Esophagus muscularis mucosa (tissue), 4 donors: ENCODE data around the gene KLHL12. TPM values are rescaled to one million over a fixed set of nuclear protein-coding genes. Genes with fewer than 3 reads are reported as not detected.

Experiments used
- DNase-seq: peaks from one replicate; pipeline ENCODE4 v3.0.0-alpha.2; 2017; ENCODE audit errors: extremely low spot score
- H3K27ac ChIP-seq, 4 donors: fragments of 200-600 bp; sonication (generic); replicated peaks in 1 of 4; 1 replicate in 3 of 4; 2 replicates in 1 of 4; pipeline ENCODE4 v1.5.1; 2016 to 2019; ENCODE audit warnings: mild to moderate bottlenecking in 1 of 4
- H3K27me3 ChIP-seq, 4 donors: fragments of 200-600 bp; sonication (generic); one replicate each; pipeline versions ENCODE4 v1.5.1 to v1.6.0; 2016 to 2019
- H3K36me3 ChIP-seq, 4 donors: fragments of 200-600 bp; sonication (generic); one replicate each; pipeline ENCODE4 v1.5.1; 2016 to 2019
- H3K4me1 ChIP-seq, 4 donors: fragments of 200-600 bp; sonication (generic); one replicate each; pipeline ENCODE4 v1.5.1; 2016 to 2019
- H3K4me3 ChIP-seq, 4 donors: fragments of 200-600 bp; sonication (generic); 1 replicate in 2 of 4; 2 replicates in 2 of 4; pipeline ENCODE4 v1.5.1; 2016 to 2019; ENCODE audit warnings: mild to moderate bottlenecking in 4 of 4, moderate library complexity in 1 of 4
- H3K9me3 ChIP-seq, 4 donors: fragments of 200-600 bp; sonication (generic); 1 replicate in 3 of 4; 2 replicates in 1 of 4; pipeline ENCODE4 v1.5.1; 2016 to 2019
- EP300 ChIP-seq: sonication (generic); formaldehyde crosslinking; IDR thresholded peaks from one replicate; pipeline ENCODE4 v1.6.1; 2017; ENCODE audit warnings: antibody characterized with exemption
- POLR2A ChIP-seq: fragments of 450-650 bp; IDR thresholded peaks from one replicate; pipeline ENCODE4 v1.6.1; 2017; ENCODE audit warnings: antibody characterized with exemption, moderate library complexity, mild to moderate bottlenecking, low read depth
- POLR2AphosphoS5 ChIP-seq, 2 donors: sonication (generic); formaldehyde crosslinking; IDR thresholded peaks; one replicate each; pipeline ENCODE4 v1.6.1; 2017; ENCODE audit warnings: antibody characterized with exemption in 2 of 2
- WGBS: methylation state at CpG from one replicate; pipeline ENCODE4 v1.1.5; 2018; 5-methylcytosine and 5-hydroxymethylcytosine counted together
- intact Hi-C: fragments of 100-400 bp; cut with DNase I; formaldehyde crosslinking; loops from one replicate; pipeline ENCODE4 v1.15.1; 2023
- total RNA-seq, 4 donors: library from RNA; depleted of rRNA; stranded (reverse); fragments of >200 nt; gene quantifications; one replicate each; pipeline versions ENCODE4 v1.1.0 to v1.2.1, GENCODE V29; 2016
- TF ChIP-seq, protein P1 (sequence below), 3 experiments: fragments of 200-600 bp in 2 of 3; fragments of 450-650 bp in 1 of 3; sonication (generic) in 2 of 3; IDR thresholded peaks; one replicate each; pipeline ENCODE4 v1.5.1; 2017 to 2019; ENCODE audit warnings: antibody characterized with exemption in 3 of 3, mild to moderate bottlenecking in 2 of 3, moderate library complexity in 1 of 3

Gene KLHL12
- total RNA-seq, 4 donors from 2014 or later: 16.7 to 22.4 (median 19.3) TPM

DNA sequence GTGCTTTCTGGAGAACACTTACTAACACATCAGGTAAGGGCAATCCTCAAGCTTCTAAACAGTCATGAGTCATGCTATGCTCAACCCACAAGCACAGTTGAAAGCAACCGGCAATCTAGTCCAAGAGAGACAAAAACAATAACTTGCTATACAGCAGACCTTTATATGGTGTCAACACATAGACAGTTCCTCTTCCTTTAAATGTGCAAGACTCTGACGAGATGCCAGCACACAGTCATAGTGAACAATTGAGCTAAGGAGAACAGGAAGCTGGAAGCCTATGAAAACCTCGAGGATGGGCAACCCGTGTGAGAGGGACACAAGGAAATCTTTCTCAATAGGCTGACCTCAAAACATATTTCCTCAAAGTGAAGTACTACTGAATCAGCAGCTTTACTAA, 25.8 kb upstream of the KLHL12 start:
- no peaks in the 10 kb centered on the region for H3K9me3 ChIP-seq
- DNase-seq: no peak
- peak overlapping the region; percentile 14 to 39 (median 15) for H3K27ac ChIP-seq
- no peak overlapping the region for H3K4me3 ChIP-seq
- TF ChIP-seq EP300 (no peak), POLR2AphosphoS5 (IDR thresholded peaks at IDR 0.05) (peak; percentile 32 to 34), POLR2A (no peak)
- TF ChIP-seq, protein P1, sequence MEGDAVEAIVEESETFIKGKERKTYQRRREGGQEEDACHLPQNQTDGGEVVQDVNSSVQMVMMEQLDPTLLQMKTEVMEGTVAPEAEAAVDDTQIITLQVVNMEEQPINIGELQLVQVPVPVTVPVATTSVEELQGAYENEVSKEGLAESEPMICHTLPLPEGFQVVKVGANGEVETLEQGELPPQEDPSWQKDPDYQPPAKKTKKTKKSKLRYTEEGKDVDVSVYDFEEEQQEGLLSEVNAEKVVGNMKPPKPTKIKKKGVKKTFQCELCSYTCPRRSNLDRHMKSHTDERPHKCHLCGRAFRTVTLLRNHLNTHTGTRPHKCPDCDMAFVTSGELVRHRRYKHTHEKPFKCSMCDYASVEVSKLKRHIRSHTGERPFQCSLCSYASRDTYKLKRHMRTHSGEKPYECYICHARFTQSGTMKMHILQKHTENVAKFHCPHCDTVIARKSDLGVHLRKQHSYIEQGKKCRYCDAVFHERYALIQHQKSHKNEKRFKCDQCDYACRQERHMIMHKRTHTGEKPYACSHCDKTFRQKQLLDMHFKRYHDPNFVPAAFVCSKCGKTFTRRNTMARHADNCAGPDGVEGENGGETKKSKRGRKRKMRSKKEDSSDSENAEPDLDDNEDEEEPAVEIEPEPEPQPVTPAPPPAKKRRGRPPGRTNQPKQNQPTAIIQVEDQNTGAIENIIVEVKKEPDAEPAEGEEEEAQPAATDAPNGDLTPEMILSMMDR (IDR thresholded peaks at IDR 0.05): no peak
- intact Hi-C loops: no loop called here
- 57% methylated on average over 4 of the region's 4 CpGs for WGBS
- H3K4me1 ChIP-seq: peaks cover 47 to 67% (median 55%) of the 10 kb centered on the region in 4 donors
- peaks cover 0 to 1% (median 0%) of the 10 kb centered on the region in 4 donors for H3K27me3 ChIP-seq
- peaks cover 9 to 39% (median 32%) of the 10 kb centered on the region in 4 donors for H3K36me3 ChIP-seq

DNA sequence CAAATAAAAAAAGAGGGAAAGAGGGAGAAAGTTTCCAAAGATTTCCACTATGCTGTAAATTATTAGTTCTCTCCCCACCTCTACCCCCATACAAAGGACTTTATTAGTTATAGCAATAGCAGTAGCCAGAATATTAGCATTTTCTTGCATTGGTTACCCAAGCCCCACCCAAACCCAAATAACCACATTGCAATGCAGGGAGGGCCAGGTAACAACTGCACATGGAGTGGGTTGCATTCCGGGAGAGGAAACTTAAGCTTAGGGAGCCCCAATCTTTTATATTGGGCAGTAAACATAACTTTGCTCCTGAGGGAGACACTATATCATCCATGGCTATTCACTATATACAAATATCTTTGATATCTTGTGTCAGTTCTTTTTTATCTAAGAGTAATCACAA, 25.1 kb upstream of the KLHL12 start:
- intact Hi-C loops: no loop called here
- H3K27ac ChIP-seq: peak overlapping the region; percentile 14 to 39 (median 15)
- H3K4me1 ChIP-seq: peaks cover 42 to 62% (median 51%) of the 10 kb centered on the region in 4 donors
- H3K4me3 ChIP-seq: no peak overlapping the region
- H3K27me3 ChIP-seq: no peaks in the 10 kb centered on the region
- no peaks in the 10 kb centered on the region for H3K9me3 ChIP-seq
- 94% methylated on average over 1 of the region's 1 CpG for WGBS
- peaks cover 9 to 46% (median 39%) of the 10 kb centered on the region in 4 donors for H3K36me3 ChIP-seq
- no peak for DNase-seq
- TF ChIP-seq, protein P1 (IDR thresholded peaks at IDR 0.05): no peak
- TF ChIP-seq POLR2AphosphoS5 (IDR thresholded peaks at IDR 0.05): no peak
- TF ChIP-seq POLR2A: no peak
- TF ChIP-seq EP300: no peak

DNA sequence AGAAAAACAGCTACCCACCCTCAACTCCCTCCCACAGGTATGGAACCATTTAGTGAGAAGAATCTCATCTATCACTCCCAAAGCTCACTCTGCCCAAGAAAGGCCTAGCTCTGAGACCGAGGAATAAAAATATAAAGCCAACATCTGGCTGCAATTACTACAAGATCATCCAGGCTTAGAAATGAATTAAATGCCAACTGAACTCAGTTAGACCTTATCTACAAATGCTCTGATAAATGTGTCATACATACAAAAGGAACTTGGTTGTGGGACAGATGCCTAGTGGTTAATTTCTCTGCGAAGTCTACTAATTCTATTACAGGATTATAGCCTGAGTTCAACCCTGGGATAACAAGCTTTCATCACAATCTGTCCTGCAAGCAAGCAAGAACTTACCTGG, 24.4 kb upstream of the KLHL12 start:
- peaks cover 36 to 55% (median 45%) of the 10 kb centered on the region in 4 donors for H3K4me1 ChIP-seq
- no peaks in the 10 kb centered on the region for H3K9me3 ChIP-seq
- no peak overlapping the region for H3K4me3 ChIP-seq
- no peaks in the 10 kb centered on the region for H3K27me3 ChIP-seq
- H3K27ac ChIP-seq: no peak overlapping the region
- peaks cover 16 to 53% (median 45%) of the 10 kb centered on the region in 4 donors for H3K36me3 ChIP-seq
- DNase-seq: no peak
- WGBS: 79% methylated on average over 2 of the region's 2 CpGs
- TF ChIP-seq POLR2AphosphoS5 (IDR thresholded peaks at IDR 0.05) (no peak), POLR2A (no peak), EP300 (no peak)
- TF ChIP-seq, protein P1 (IDR thresholded peaks at IDR 0.05): no peak
- intact Hi-C loops: no loop called here

DNA sequence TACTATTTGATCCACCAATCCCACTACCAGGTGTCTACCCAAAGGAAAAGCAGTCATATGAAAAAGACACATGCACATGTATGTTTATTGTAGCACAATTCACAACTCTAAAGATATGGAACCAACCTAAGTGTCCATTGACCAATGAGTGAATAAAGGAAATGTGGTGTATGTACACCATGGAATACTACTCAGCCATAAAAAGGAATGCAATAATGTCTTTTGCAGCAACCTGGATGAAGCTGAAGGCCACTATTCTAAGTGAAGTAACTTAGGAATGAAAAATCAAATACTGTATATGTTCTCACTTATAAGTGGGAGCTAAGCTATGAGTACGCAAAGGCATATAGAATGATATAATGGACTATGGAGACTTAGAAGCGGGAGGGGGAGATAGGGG, 18.4 kb upstream of the KLHL12 start:
- no peak overlapping the region for H3K4me3 ChIP-seq
- intact Hi-C loops: no loop called here
- no peaks in the 10 kb centered on the region for H3K4me1 ChIP-seq
- no peak overlapping the region for H3K27ac ChIP-seq
- H3K27me3 ChIP-seq: no peaks in the 10 kb centered on the region
- DNase-seq: no peak
- no peaks in the 10 kb centered on the region for H3K9me3 ChIP-seq
- H3K36me3 ChIP-seq: peaks cover 67 to 100% (median 100%) of the 10 kb centered on the region in 4 donors
- 95% methylated on average over 2 of the region's 2 CpGs for WGBS
- TF ChIP-seq, protein P1 (IDR thresholded peaks at IDR 0.05): no peak
- no peak for TF ChIP-seq EP300
- no peak for TF ChIP-seq POLR2A

DNA sequence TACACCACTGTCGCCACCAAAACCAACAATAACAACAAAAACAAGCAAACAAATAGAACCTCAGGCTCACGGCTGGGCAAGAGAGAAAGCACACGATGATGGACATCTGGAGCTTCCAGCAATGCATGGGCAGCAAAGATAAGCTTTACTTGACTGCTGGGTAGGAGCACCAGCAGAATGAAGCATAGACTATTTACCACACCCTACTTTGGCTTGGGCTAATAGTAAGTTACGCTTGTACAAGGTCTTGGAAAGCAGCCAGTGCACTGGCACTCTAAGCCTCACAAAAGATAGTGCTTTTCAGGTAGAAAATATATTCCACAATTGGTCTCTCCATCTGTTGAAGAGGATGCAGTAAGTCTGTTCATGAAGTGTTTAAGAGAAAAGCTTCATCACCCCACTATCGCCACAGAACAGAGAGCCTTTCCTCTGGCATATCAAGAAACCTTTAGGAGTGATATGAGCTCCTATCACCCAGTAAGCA, 17.4 kb upstream of the KLHL12 start:
- 87% methylated on average over 5 of the region's 5 CpGs for WGBS
- Histone ChIP-seq H3K4me1 (no peaks in the 10 kb centered on the region), H3K27ac (no peak overlapping the region), H3K36me3 (peaks cover 72 to 99% (median 96%) of the 10 kb centered on the region in 4 donors), H3K4me3 (no peak overlapping the region), H3K27me3 (no peaks in the 10 kb centered on the region), H3K9me3 (no peaks in the 10 kb centered on the region)
- DNase-seq: no peak
- intact Hi-C loops: no loop called here
- TF ChIP-seq POLR2A (no peak), EP300 (no peak), POLR2AphosphoS5 (IDR thresholded peaks at IDR 0.05) (no peak)
- TF ChIP-seq, protein P1 (IDR thresholded peaks at IDR 0.05): no peak
